UCSD-AML1 (cell line): ENCODE results near the gene XYLT1.

Experiments
- DNase-seq: peaks from one replicate; lab custom pipeline; 2025; ENCODE audit not compliant: unreplicated experiment; lab: John Stamatoyannopoulos, UW

XYLT1 gene

DNA sequence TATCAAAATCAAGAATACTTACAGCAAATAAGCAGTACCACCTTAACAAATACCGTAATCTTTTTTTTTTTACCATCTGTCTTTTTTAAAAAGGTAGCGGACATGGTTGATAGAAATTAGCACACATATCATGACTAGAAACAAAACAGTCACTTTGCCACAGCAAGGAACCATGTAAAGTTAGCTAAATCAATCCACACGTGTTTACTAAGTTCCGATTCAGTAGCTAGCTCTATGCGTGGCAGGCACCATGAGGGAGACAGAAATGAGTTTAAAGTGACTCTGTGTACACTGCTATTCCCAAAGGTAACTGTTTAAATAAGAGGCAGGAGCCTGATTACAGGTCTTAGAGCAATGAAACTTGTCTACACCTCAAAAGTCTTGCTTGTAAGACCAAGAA, 108.6 kb downstream of the XYLT1 start:
- DNase-seq, result no peak

DNA sequence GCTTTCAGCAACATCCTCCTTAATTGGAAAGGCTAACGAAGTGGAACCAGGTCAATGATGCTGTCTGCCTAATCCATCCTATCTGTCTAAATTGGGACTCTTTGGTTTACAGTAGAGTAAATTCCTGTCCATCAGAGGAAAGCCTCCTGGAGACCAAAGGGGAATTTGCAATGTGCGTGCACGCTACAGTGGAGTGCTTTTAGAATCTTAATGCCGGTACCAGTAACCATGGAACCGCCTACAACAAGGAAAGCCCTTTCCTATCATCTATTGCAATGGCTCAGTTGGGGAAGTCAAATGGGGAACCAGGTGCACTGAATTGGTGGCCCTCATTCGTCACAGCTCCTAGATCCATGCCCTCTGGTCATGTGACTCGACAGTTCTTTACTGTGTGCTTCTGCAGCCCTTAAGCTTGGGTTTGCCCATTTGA, 110.1 kb downstream of the XYLT1 start:
- DNase-seq, result no peak

DNA sequence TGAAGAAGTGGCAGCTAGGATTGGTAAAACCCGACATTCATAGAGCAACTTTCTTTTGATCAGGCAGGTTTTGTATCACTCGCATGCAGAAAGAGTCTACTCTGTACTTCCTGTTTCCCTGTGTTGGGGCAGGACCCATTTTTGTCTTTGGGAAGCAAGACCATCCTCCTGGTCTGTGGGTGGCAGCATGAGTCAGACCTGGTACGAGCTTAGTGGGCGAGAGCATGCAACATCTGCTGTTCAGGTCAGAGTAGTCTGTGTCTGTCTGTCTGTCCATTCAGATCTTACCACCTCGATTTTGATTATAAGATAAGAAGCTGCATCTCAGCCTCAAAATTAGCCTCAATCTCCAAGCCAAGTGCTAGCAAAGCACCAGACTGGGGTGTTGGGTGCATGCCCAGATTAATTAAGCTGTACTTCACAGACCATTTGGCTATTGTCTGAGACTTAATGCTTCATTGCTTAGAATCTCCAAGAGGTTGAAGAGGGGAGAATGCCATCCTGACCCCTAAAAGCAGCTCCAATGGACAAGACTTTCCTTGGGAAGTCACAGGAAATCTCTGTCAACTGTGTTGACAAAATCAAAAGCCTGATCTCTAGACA, 110.9 kb downstream of the XYLT1 start:
- no peak for DNase-seq

DNA sequence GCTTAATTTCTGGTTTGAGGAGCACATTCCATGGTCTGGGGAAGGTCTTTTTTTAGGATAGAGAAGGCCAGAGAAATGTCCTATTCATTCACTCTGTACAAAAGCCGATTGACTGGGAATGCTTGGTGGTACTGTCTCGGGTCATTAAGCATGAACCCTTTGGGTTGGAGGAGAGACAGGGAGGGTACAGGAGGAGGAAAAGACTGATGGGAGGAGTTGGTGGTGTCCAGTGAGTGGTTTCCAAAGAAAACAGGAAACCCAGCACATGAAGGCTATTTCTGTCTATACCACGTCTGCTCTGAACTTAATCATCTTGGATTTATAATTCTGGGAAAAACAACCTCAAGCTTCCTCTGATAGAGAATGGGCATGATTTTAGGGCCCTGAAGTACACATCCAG, 111.9 kb downstream of the XYLT1 start:
- DNase-seq, result no peak

DNA sequence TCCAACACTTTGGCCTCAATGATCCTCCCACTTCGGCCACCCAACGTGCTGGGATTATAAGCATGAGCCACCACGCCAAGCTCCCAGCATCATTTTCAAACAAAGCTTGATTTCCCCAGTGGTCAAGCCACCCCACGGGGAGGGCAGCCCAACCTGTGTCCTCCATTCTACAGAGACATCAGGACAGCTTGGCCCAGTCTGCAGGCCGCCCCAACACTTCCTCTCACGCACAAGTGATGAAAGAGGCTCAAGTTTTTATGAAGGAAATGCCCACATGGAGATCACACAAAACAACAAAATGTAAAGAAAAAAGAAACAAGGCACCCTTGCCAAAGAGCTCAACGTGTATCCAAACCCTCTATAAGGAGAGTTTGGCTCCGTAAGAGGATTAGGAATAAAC, 112.4 kb downstream of the XYLT1 start:
- DNase-seq, result no peak

DNA sequence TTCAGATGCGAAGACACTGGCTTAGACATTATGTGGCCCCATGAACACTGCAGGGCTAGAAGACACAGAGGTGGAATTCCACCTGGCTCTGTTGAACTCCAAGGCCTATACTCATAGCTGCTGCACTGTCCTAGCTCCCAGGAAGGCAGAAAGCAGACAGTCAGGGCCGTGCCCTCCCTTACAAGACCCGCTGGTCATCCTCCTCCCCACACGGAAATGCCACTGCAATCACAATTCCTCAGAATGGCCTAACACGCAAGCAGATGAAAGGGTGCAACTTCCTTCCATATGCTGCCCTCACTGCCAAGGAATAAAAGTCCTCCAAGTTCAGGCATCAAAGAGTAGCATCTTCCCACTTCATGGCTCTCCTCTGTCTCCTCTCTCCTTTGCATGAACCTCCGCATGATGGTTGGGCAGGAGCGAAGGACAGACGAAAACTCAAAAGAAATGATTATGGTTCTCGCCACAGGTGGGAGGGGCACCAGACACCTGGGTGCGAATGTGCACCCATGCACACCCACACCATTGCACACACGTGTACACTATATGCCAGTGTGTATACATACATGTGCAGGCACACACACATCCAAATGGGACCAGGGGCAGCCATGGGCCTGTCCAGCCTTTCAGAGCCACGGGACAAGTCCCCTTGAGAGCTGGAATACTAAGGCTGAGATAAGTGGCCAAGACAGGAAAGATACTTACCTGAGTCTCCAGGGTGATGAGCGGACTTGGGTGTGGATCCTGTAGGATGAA, 113.3 kb downstream of the XYLT1 start:
- no peak for DNase-seq

DNA sequence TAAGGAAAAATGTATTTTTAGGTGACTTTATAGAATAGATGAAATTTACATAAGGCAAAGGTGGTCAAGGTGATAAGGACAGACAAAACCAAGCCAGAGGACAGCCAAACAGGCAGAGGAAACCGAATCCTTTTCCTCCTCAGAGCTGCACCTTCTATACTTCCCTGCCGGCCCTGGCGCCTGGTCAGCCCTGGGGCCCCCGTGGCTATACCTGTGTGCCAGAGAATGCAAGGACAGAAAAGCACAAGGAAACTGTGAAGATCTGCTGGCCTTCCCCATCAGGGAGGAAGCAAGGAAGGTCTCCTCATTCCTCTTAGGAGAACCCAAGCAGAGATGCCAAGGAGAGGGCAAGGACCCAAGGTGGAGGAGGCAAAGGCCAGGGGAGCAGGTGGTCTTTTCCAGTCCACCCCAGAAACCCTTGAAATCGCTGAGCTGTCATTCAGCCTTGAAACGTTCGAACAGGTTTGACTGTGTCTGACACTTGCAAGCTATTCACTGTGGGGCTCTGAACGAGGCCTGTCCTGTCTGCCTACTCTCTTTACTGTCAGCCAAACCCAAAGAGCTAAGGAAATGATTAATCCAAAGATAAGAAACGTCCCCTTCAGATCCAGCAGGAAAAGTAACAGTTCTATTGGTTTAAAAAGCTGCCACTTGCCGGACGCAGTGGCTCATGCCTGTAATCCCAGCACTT, 114.4 kb downstream of the XYLT1 start:
- no peak for DNase-seq

DNA sequence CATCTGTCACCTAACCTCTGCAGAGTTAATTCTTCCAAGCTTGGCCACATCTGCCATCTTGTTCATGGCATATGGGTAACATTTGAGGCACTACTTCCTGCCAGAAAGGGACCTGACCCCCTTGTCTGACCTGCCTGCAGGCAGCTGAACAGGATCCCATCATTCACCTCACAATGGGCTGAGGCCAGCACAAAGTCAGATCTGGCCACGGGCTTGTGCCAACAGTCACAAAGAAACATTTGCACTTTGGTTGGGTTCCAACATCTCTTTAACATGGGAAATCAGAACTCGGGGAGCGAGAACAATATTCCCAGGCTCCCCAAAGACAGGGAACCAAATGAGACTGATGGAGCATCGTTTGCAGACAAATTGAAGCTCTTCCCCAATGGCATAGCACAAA, 116.1 kb downstream of the XYLT1 start:
- DNase-seq, result no peak

DNA sequence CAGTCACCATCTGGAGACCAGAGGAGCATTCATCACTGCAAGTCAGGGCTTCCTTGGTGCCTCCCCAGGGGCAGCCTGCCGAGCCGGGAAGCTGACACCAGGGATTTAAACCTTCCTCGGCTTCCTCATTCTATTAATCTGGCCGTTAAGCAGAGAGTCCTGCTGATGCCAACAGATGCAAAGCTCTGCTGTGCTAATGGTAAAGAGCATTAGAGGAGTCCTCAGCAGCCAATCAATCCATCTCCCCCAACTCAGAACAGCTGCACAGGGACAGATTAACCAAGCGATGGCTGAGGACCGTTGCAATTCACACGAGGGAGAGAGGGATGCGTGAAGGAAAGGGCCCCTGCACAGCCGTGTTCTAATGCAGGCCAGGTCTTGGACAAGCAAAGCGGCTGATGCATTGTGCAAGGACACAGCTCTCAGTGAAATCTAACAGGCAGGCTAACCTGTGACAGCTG, 116.6 kb downstream of the XYLT1 start:
- no peak for DNase-seq

DNA sequence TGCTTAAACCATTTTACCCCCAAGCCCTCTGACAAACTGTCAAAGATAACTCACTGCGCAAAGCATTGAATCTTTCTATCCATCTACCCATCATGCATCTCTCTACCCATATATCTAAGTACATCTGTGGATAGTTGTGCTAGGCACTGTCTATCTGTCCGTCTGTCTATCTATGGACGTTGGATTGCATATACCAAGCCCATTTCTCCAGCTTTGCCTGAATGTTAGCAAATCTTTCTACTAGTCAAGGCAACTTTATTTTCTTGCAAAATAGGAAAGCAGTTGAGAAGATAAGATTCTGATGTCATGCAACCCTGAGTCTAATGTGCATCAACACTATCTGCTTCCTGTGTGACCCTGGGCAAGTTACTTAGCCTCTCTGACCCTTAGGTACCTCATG, 117.2 kb downstream of the XYLT1 start:
- no peak for DNase-seq

DNA sequence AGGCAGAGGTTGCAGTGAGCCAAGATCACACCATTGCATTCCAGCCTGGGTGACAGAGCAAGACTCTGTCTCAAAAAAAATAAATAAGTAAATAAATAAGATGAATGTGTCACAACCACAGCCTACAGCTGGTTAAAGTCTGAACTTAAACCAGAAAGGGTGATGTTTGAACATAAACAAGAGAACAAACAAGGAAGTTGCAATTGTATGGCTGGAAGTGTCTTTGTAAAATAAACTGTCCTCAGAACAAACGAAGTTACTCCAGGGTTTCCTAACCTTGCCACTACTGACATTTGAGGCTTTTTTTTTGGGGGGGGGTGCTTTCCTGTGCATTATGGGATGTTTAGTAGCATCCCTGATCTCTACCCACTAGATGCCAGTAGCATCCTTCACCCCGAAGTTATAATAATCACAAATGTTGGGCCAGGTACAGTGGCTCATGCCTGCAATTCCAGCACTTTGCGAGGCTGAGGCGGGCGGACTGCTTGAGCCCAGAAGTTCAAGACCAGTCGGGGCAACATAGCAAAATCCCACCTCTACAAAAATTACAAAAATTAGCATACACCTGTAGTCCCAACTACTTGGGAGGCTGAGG, 119.2 kb downstream of the XYLT1 start:
- no peak for DNase-seq

DNA sequence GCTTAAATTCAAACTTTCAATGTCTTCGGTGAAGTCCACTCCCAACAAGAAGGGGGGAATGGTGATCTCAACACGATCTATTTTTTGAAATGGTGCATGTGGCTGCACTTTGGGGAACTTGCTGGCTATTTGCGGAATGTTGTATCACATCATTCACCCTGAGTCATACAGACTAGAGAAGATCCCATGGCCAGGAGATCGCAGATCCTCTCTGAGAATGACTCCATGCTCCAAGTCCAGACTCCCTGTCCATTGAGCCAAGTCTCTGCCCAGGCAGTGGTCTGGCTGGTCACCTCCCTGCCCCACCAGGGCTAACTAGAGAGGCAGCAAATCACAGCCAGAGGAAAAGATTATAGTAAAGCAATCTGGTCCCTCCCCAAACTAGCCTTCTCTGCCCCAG, 120.6 kb downstream of the XYLT1 start:
- no peak for DNase-seq

DNA sequence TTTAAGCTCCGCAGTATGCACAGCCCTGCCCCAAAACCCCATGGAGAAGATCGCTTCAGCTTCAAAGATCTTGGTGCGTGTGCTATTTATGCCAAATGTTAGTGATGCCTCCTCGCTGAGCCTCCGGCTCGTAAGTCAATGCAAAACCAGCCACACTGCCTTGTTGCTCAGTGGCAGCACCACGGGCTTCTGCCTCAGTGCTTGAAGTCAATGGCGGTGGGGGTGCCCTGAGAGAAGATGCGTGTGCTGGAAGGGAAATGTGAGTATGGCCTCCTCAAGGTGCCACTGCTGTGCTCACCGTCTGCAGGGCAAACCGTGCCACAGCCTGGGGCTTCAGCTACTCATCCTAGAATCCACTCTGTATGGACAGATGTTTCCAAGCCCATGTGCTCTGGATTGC, 121.9 kb downstream of the XYLT1 start:
- DNase-seq, result no peak

DNA sequence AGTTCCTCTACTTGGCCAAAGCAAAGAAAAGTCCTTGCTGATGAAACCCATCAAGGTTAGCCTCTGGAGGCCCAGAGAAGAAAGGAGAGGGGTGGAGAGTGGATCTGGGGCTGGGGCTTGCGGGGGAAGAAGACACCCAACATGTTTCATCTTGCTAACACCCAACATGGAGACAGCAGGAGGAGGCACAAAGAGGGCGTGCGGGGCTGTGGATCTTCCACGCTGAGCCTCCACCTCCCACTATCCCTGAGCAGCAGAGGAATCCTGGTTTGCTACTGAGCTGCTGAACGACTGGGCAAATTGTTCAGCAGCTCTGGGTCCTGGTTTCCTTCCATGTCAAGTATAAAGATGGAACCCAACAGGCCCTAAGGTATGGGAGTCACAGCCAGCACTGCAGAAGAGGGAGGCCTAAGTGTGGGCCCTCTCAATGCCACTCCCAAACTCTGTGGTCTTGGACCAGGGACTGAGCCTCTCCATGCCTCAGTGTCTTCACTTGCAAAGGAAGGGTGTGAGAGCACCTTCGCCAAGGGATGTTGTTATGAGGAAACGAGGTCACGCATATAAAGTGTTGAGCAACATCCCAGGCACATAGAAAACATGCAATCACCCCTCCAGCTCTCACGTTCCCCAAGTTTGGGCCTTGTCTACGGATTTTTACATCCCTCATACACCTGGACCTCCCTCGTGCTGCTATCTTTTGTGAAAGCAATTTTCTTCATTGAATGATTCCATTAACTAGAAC, 122.5 kb downstream of the XYLT1 start:
- DNase-seq, result no peak

DNA sequence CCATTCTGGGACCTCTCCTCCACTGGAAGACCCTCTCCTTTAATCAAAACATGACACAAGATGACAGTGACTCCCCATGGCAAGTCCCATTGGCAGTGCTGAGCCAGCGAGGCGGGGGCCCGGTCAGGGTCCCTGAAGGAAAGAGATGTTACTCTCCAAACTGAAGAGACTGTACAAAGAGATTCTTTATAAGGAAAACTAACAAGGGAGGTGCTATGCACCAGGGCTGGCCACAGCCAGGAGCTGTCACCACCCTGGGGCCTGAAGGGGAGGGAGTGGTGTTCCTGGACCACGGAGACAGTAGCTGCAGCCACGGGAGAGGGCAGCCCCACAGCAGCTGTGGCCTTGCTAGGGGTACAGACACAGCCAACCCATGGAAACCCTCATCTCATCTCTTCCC, 123.1 kb downstream of the XYLT1 start:
- DNase-seq, result no peak

DNA sequence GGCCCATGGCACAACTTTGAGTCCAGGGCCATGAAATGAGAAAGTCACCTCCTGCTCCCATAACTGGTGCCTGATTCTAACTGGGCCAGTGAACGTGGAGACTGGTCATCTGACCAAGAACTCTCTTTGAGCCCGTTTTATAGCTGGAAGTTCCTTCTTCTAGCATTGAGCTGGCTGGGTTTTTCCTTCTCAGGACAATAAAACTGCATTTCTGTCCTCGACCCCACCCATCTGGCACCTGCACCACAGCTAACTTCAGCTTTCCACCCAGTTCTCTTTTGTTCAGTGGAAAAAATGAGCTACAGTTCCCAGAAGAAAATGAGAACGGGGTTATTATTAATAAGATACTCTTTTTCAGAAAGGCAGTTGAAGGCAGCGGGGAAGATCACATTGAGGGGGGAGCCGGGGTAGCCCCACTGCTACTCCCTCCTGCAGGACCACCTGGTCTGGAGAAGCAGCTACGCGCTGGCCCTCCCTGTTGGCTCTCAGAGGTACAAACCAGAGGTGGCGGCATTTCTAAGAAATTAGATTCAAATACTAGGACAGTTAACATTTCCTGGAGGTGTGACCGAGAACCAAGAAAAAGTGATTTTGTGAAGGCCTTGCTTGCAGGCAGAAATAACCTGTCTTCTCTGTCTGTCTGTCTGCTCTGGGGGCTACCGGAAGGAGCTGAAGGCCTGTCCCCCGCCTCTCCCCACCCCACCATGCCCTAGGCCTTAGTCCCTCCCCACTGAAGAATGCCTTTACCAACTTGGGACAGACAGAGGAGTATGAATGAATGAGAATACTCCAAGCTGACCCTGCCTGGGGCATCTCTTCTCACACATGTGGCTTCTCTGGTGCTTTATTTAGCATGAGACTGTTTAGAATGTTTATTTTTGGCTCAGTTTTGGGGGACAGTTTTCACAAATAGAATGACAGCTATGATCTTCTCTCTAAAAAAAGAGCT, 123.9 kb downstream of the XYLT1 start:
- no peak for DNase-seq

DNA sequence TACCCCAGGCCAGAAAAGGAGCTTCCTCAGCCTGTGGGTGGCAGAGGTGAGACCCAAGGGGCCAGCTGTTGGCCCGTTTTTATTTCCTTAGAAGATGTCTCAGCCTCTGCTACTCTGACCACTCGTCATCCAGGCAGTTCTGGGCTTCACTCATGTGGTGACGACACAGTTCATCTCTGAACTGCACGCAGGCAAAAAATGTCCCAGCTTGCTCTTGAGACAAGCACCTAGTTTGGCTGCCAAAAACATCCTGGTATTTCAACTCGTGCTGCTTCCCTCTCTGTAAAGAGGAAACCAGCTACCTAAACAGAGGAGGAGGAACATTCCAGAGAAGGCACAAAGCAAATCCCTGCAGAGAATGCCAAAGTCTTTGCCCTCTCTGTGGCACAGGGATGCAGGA, 125.7 kb downstream of the XYLT1 start:
- DNase-seq, result no peak

DNA sequence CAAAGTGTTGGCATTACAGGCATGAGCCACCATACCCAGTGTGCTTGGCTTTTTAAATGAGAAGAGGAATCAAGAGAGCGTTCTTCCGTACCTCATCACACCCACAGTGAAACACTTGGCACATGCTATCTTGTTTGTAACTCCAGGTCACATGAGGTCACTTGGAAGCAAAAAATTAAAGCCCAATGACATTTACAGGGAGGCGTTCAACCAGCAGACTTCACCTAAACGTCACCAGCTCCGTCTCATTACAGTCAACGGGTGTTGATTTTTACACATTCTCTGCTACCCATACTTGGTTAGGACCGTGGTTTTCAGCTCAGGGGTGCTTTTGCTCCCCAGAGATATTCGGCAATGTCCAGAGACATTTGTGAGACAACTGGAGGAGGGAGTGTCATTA, 127.0 kb downstream of the XYLT1 start:
- no peak for DNase-seq

DNA sequence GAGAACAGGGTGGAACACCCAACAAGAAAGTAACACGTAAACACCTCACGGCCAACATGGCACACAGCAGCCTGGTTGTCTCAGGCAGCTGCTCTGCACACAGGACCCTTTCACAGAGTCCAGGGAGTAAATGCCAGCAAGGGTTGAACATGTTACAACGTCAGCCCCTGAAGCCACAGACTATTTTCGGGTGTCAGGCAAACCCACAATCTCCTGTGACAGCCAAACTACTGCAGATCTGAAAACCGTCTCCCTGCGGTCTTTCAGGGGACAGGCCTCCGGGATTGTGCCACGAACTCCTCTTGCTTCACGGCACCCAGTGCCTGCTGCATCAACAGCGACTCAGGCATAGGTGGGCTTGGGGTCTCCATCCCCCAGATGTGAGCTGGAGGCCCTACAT, 127.7 kb downstream of the XYLT1 start:
- DNase-seq, result peak; percentile 72

DNA sequence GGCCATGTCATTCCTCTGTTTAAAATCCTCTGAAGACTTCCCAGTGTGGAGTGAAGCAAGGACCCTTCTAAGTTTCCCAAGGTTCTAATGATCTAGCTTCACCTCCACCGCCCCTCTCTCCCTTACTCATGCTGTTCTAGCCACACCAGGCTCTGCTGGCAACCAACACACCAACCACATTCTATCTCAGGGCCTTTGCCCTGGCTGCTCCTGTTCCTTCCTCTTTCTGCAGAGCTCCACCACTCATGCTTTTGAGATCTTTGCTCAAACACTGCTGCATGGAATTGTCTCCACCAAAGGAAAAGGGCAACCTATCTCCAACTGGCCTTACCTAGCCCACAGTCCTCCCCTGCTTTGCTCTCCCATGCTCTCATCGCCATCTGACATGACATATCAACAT, 128.7 kb downstream of the XYLT1 start:
- DNase-seq, result peak; percentile 60
